ENCODE data around the gene GRK5.

GRK5 gene

DNA sequence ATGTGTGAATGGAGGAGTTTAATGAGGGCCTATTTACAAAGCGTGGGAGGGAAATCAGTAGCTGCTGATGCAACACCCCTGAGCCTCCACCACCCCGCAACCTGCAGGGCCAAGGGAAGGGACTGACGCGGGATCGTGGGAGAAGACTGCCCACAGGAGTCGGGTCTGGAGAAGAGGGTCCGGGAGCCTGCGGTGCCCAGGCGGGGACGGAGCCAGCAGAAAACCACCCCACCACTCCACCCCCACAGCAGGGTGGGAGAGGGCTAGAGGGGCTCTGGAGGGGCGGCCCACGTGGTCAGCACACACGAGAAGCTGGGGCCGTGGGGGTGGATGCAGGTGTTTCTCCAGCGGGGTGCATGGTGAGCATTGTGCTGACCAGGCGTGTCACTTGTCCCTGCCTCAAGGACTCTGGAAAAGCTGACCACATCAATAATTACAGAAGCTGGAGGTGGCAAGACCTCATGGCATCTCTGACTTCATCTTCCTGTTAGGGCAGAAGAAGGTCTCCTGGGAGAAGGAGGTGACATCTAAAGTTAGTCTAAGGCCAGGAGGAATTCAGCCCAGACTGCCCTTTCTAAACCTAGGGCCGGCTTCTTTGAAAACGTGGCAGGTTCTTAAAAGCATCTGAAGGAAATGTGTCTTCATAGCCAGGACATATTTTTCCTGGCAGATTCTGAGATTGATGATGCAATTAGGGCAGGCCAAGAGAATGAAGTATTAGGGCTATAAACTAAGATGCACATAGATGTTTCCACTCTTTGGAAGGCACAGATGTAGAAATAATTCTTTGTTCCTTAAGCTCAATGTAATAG lies 184.3 kb downstream of the GRK5 start:
- DNase-seq = no peak
- TF ChIP-seq GATA1 (IDR thresholded peaks at IDR 0.05; ENCODE audit: low read depth, low read length) (no peak), POLR2A (IDR thresholded peaks at IDR 0.05; ENCODE audit: low read length) (no peak)

DNA sequence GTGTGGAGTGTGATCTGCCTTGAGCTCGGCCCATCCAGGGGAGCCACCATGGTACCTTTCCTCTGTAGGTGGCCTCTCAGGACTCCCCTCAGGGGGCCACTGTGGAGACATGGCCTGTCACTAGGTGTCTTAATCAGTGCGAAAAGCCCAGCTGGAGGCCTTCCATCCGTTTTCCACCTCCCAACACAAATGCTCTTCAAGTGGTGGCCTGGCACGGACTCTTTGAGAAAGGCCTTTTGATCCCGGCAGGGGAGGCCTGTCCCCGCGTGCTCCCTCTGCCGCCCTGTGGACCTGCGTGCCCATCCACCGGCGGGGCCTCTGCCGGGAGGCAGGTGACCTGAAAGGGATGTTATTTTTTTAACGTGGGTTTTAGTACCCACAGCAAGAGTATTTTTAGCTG lies 185.6 kb downstream of the GRK5 start:
- no peak for TF ChIP-seq POLR2A (IDR thresholded peaks at IDR 0.05; ENCODE audit: low read length)
- no peak for TF ChIP-seq GATA1 (IDR thresholded peaks at IDR 0.05; ENCODE audit: low read depth, low read length)
- no peak for DNase-seq

DNA sequence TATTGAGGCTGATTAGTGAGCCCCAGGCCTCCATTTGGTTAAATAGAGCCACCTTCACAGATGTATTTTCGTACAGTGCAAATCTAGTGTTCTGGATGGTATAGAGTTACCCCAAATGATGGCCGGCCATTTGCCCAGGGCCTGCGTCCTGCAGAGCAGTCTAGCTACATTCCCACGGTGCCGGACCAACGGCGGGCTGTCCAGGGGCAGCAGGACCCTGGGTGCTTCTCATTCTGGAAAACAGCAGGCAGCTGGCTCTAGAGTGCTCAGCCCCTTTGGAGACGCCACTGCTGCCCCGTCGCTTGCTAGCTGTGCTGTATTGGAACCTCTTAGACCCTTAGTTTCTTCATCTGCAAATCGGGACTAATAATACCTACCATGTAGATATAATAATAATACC lies 186.1 kb downstream of the GRK5 start:
- DNase-seq = no peak
- TF ChIP-seq GATA1 (IDR thresholded peaks at IDR 0.05; ENCODE audit: low read depth, low read length) (no peak), POLR2A (IDR thresholded peaks at IDR 0.05; ENCODE audit: low read length) (no peak)

DNA sequence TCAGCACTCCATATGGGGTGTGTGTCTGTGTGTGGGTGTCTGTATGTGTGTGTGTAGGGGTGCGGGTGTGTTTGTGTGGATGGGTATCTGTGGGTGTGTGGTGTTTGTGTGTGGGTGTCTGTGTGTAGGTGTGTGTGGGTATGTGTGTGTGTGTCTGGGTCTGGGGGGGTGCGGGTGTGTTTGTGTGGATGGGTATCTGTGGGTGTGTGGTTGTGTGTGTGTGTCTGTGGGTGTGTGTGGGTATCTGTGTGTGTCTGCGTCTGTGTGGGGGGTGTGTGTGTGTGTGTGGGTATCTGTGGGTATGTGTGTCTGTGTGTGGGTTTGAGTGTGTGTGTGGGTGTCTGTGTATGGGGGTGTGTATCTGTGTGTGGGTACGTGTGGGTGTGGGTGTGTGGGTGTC lies 186.5 kb downstream of the GRK5 start:
- DNase-seq = no peak
- TF ChIP-seq POLR2A (IDR thresholded peaks at IDR 0.05; ENCODE audit: low read length) (no peak), GATA1 (IDR thresholded peaks at IDR 0.05; ENCODE audit: low read depth, low read length) (no peak)

DNA sequence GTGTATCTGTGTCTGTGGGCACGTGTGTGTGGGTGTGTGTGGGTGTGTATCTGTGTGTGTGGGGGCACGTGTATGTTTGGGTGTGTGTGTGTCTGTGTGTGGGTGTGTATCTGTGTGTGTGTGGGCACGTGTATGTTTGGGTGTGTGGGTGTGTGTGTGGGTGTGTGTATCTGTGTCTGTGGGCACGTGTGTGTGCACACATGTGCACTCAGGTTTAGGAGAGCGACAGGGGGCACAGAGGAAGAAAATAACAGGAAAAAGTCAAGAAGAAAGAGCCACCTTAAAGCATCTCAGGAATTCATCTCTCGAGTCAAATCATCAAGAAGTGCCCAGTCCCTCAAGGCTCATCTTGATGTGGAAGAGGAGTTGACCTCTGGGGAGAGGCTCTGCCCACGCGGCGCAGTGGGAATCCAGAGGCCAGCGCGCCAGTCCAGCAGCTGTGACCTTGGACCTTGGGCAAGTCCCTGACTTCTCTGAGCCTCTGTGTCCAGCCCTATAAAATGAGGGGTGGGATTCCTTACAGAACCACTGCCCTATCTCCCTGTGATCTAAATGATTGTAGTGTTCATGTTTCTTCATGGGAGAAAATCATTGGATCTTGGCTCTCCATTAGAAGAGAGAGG lies 187.4 kb downstream of the GRK5 start:
- no peak for DNase-seq
- TF ChIP-seq POLR2A (IDR thresholded peaks at IDR 0.05; ENCODE audit: low read length) (no peak), GATA1 (IDR thresholded peaks at IDR 0.05; ENCODE audit: low read depth, low read length) (no peak)

DNA sequence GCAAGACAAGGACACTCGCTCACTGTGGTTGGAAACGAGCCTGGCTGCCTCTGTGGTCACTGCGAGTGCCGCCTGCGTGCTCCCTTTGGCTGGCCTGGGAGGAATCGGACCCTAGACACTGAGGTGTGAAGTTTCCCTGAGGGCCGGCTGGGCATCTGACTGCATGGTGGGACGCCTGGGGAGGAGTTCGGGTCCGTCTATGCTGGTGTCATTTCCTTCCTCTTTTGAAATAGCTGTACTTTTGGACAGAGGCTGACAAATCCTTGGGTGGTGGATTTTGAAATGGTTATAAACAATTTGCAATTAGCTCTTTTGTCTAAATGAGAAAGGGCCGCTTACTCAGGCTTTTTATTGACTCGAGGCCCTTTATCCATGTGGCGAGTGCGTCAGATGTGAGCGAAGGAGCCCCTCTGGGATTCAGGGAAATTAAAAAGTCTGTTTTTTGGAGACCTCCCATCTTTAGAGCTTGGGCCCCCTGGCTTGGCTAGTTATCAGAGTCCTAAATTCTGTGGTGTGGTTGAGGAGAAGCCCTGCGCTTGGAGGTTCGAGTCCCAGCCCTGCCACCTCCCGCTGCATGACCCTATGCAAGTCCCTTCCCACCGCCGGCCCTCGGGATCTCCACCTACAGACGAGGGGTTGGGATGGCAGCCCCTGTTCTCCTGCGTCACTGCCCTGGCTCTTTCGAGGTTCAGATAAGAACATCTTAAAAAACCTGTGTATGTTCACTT lies 188.1 kb downstream of the GRK5 start:
- DNase-seq = no peak
- TF ChIP-seq POLR2A (IDR thresholded peaks at IDR 0.05; ENCODE audit: low read length) (no peak), GATA1 (IDR thresholded peaks at IDR 0.05; ENCODE audit: low read depth, low read length) (no peak)

DNA sequence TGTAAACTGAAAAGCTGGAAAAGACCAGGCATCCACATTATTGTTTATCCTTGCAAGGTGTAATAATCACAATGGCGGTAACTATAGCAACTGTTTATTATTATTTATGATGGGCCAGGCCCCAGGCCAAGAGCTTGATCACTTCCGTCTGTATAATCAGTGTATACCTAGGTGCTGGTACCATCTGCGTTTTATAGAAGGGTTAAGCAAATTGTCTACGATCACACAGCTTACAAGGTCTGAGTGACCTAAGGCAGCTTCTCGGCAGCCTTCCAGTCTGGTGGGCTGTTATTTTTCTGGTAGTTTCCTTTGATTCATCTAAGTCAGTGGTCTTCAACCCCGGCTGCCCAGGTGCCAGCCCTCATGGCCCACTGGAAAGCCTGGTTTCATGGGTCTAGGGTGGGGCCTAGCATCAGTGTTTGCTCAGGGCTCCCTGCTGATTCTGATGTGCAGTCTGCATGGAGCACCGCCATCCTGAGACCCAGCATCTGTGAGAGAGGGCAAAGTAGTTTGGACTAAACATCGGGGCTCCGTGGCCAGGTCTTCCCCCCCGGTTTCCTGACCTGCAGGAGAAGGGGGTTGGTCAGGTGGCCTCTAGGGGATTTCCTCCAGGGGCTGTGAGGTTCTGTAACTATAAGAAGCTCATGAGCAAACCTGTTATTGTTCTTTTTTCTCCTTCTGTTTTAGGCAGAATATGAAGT lies 188.8 kb downstream of the GRK5 start:
- DNase-seq = no peak
- TF ChIP-seq GATA1 (IDR thresholded peaks at IDR 0.05; ENCODE audit: low read depth, low read length) = no peak
- TF ChIP-seq POLR2A (IDR thresholded peaks at IDR 0.05; ENCODE audit: low read length) = no peak

DNA sequence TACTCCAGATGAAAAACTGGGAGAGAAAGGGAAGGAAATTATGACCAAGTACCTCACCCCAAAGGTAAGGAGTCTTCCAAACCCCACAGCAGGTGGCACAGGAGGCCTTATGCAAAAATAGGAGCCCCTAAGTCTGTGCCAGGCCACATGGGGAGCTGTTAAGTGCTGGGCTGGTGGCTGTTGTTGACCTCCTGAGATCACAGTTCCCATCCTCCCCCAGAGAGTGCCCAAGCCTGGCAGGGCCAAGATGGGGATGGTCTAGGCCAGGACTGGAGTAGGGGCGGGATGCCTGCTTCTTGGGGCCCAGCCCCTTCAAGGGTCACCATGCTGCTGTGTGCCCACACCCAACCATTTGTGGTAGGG lies 189.3 kb downstream of the GRK5 start:
- DNase-seq = no peak
- TF ChIP-seq GATA1 (IDR thresholded peaks at IDR 0.05; ENCODE audit: low read depth, low read length) = no peak
- no peak for TF ChIP-seq POLR2A (IDR thresholded peaks at IDR 0.05; ENCODE audit: low read length)

DNA sequence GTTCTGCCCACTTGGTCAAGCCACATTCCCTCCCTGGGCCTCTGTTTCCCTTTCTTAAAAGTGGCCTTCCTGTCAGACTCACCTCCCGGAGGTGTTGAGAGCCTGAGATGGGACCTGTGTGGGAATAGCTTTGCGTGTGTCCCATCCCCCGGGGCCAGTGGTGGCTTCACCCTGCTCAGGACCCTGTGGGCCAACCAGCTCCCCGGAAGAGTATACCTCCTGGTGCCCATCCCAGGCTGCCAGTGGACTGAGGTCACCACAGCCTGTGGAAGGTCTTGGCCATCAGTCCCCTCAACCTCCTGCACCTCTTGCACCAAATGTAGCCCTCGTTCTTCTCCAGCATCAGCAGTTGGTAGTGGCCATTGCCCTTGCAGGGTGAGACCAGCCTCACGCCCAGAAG lies 190.0 kb downstream of the GRK5 start:
- TF ChIP-seq POLR2A (IDR thresholded peaks at IDR 0.05; ENCODE audit: low read length) (no peak), GATA1 (IDR thresholded peaks at IDR 0.05; ENCODE audit: low read depth, low read length) (no peak)

DNA sequence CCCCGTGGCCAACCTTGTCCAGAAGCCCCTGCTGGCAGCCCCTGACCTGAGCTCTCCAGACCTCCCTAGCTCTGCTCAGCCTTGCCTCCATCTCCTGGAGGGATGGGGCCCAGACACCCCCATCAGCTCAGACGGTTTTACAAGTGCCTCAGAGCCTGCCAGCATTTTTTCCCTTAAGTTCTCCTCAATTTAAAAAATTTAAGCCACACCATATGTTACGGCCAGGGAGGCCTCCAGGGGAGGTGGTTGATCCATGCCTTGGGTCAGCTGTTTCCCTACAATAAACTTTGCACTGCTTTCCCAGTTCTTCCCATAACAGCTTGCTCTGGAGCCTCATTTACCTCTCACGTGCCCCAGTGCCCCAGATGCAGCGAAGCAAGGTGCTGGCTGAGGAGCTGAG lies 191.6 kb downstream of the GRK5 start:
- TF ChIP-seq GATA1 (IDR thresholded peaks at IDR 0.05; ENCODE audit: low read depth, low read length) = no peak
- TF ChIP-seq POLR2A (IDR thresholded peaks at IDR 0.05; ENCODE audit: low read length) = no peak
- no peak for DNase-seq

More for the DNA sequence above, 190.0 kb downstream of the GRK5 start:
- no peak for DNase-seq

DNA sequence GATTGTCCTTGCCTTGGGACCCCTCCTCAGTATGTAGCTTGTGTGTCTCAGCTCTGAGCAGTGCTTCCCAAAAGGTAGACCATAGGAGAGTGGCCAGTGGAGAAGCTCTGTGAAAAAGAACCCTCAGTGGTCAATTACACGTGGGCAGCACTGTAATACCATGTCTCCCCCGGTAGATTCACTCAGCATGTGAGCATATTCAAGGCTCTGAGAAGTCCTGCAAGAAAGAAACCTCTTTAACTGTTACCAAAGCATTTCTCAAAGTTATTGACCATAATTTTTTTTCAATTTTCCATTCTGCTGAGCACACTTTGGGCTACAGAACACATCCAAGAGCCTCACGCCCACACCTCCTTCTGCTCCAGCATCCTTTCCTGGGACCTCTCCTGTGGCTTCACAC lies 192.1 kb downstream of the GRK5 start:
- TF ChIP-seq POLR2A (IDR thresholded peaks at IDR 0.05; ENCODE audit: low read length) (no peak), GATA1 (IDR thresholded peaks at IDR 0.05; ENCODE audit: low read depth, low read length) (no peak)
- no peak for DNase-seq

DNA sequence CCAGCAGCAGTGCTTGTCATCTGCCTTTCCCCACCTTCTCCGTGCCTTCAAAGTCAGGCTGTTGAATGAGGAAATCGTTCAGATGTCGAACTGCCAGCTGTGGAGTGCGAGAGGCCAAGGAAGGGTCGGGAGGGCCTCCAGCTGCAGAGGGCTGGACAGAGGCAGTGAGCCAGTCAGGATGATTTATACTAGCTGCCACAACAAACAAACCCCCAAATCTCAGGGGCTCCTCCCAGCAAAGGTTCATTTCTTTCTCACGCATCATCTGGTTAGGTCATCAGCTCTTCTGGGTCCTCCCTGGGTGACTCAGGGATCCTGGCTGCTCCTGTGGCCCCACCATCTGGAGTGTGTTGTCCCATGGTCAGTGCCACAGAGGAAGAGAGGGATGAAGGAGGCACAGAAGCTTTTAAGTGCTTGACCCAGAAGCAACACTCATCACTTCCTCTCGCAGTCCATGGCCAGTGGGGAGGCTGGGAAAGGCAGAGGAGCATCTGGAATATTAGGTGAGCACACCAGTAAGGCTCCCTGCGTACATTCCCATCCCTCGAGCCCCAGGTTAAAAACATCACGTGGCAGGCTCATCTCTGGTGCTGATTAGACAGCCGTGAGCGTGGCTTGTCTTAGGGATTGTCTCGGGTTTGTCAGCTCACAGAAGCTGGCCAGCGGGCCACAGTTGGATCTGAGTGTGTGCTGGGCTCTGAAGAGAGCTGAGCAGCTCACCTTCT lies 194.5 kb downstream of the GRK5 start:
- TF ChIP-seq GATA1 (IDR thresholded peaks at IDR 0.05; ENCODE audit: low read depth, low read length) = no peak
- TF ChIP-seq POLR2A (IDR thresholded peaks at IDR 0.05; ENCODE audit: low read length) = no peak
- DNase-seq = peak in 1 of 2 experiments; percentile 50

DNA sequence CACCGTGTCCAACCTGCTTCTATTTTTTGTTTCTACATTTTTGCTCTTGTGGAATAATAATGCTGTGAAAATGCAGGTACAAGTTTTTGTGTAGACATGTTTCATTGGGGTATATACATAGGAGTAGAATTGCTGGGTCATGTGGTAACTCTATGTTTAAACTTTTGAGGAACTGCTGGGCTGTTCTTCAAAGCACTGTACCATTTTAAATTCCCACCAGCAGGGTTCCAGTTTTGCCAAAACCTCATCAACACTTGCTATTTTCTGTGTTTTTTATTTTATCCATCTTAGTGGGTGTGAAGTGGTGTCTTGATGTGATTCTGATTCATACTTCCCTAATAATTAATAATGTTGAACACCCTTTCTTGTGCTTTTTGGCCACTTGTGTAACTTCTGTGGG lies 196.6 kb downstream of the GRK5 start:
- TF ChIP-seq GATA1 (IDR thresholded peaks at IDR 0.05; ENCODE audit: low read depth, low read length) (no peak), POLR2A (IDR thresholded peaks at IDR 0.05; ENCODE audit: low read length) (no peak)
- DNase-seq = no peak

Data from erythroblast (primary cell).